K562 (cell line): ENCODE measurements around the gene CHAC1. TPM values are rescaled to one million over a fixed set of nuclear protein-coding genes. Genes with fewer than 3 reads are reported as not detected.

Experiments used
- C11orf30 ChIP-seq: fragments of 450-650 bp; IDR thresholded peaks from 2 replicates; pipeline ENCODE4 v1.6.1; 2016; ENCODE audit warnings: low read depth, mild to moderate bottlenecking
- CBFB ChIP-seq: sonication (generic); formaldehyde crosslinking; IDR thresholded peaks from 2 replicates; pipeline ENCODE4 v1.4.0; 2020; ENCODE audit warnings: mild to moderate bottlenecking, missing genetic modification reagents
- CCNT2 ChIP-seq: IDR thresholded peaks from 2 replicates; pipeline ENCODE4 v1.6.1; 2011; ENCODE audit warnings: borderline replicate concordance, low read depth, mild to moderate bottlenecking, moderate library complexity, mixed read lengths, low read length; ENCODE audit not compliant: insufficient read length; ENCODE audit errors: extremely low read depth
- CREB5 ChIP-seq: fragments of 250-450 bp; sonication (Bioruptor Pico); IDR thresholded peaks from 2 replicates; pipeline ENCODE4 v1.5.0; 2020; ENCODE audit warnings: mild to moderate bottlenecking
- CREM ChIP-seq: IDR thresholded peaks from 2 replicates; pipeline ENCODE4 v1.6.1; 2014; ENCODE audit warnings: antibody characterized with exemption, low read depth
- FOXJ3 ChIP-seq: sonication (generic); formaldehyde crosslinking; IDR thresholded peaks from 2 replicates; pipeline ENCODE4 v1.4.0; 2020; ENCODE audit warnings: mild to moderate bottlenecking, missing genetic modification reagents
- FOXP1 ChIP-seq: sonication (generic); formaldehyde crosslinking; IDR thresholded peaks from 2 replicates; pipeline ENCODE4 v1.8.0; 2022; ENCODE audit warnings: mild to moderate bottlenecking, missing genetic modification reagents
- HDGF ChIP-seq: fragments of 450-650 bp; IDR thresholded peaks from 2 replicates; pipeline ENCODE4 v1.6.1; 2016
- KDM2B ChIP-seq: fragments of 250-450 bp; sonication (Bioruptor Pico); IDR thresholded peaks from 2 replicates; pipeline ENCODE4 v1.8.0; 2021; ENCODE audit warnings: mild to moderate bottlenecking, moderate library complexity
- MAX ChIP-seq: sonication (generic); formaldehyde crosslinking; IDR thresholded peaks from 2 replicates; pipeline ENCODE4 v1.9.0; 2022; ENCODE audit warnings: mild to moderate bottlenecking, missing genetic modification reagents
- RAD21 ChIP-seq, 2 experiments: fragments of 250-450 bp in 1 of 2; fragments of 450-650 bp in 1 of 2; sonication (Bioruptor Pico) in 1 of 2; formaldehyde crosslinking in 1 of 2; IDR thresholded peaks in 1 of 2; conservative IDR thresholded peaks in 1 of 2; 2 replicates each; pipeline versions ENCODE4 v1.4.0 to v1.8.0; 2020 to 2022; ENCODE audit warnings: mild to moderate bottlenecking in 2 of 2, moderate library complexity in 1 of 2
- RBM22 ChIP-seq: fragments of 200-400 bp; formaldehyde crosslinking; IDR thresholded peaks from 2 replicates; pipeline ENCODE4 v1.6.1; 2018; ENCODE audit warnings: low read length, low read depth; ENCODE audit not compliant: poor library complexity, severe bottlenecking
- RHOXF2B ChIP-seq: fragments of 250-450 bp; sonication (Bioruptor Pico); conservative IDR thresholded peaks from 2 replicates; pipeline ENCODE4 v1.5.1; 2021
- SAFB2 ChIP-seq: fragments of 200-400 bp; formaldehyde crosslinking; IDR thresholded peaks from 2 replicates; pipeline ENCODE4 v1.6.1; 2018; ENCODE audit warnings: borderline replicate concordance, low read length, low read depth, moderate library complexity; ENCODE audit not compliant: severe bottlenecking
- SMARCB1 ChIP-seq: IDR thresholded peaks from 2 replicates; pipeline ENCODE4 v1.6.1; 2011; ENCODE audit warnings: improper control_type of control experiment, low read depth; ENCODE audit not compliant: insufficient read length
- SPI1 ChIP-seq: IDR thresholded peaks from 2 replicates; pipeline ENCODE4 v1.6.1; 2011; ENCODE audit warnings: low read depth, low read length, control low read depth, borderline replicate concordance
- TAF15 ChIP-seq: fragments of 200-400 bp; formaldehyde crosslinking; IDR thresholded peaks from 2 replicates; pipeline ENCODE4 v1.6.1; 2017; ENCODE audit warnings: mild to moderate bottlenecking, low read depth, low read length, moderate library complexity
- THAP12 ChIP-seq: fragments of 250-450 bp; sonication (Bioruptor Pico); IDR thresholded peaks from 2 replicates; pipeline ENCODE4 v1.9.0; 2021; ENCODE audit warnings: mild to moderate bottlenecking, inconsistent platforms
- THRA ChIP-seq: fragments of 450-650 bp; IDR thresholded peaks from 2 replicates; pipeline ENCODE4 v1.6.1; 2017; ENCODE audit warnings: mild to moderate bottlenecking, moderate library complexity
- ZBTB34 ChIP-seq: fragments of 250-450 bp; sonication (Bioruptor Pico); IDR thresholded peaks from 2 replicates; pipeline ENCODE4 v1.8.0; 2021; ENCODE audit warnings: mild to moderate bottlenecking, moderate library complexity
- ZBTB8A ChIP-seq: fragments of 450-650 bp; IDR thresholded peaks from 2 replicates; pipeline ENCODE4 v1.6.1; 2018; ENCODE audit warnings: mild to moderate bottlenecking, moderate library complexity; ENCODE audit not compliant: partially characterized antibody
- ZKSCAN3 ChIP-seq: fragments of 250-450 bp; sonication (Bioruptor Pico); IDR thresholded peaks from 2 replicates; pipeline ENCODE4 v1.4.0; 2020
- polyA plus RNA-seq, 8 experiments: library from polyadenylated mRNA; depleted of rRNA in 4 of 8; stranded (reverse) in 5 of 8; unstranded in 3 of 8; fragments of >200 nt; fragmentation: Nextera tagmentation in 2 of 8; fragmentation: Illumina TruSeq in 1 of 8; extraction: Ambion mirVana in 2 of 8; extraction: Trizol in 1 of 8; gene quantifications; 2 replicates each; pipeline versions ENCODE4 v1.2.1 to v1.2.3, GENCODE V29; 2011 to 2014; ENCODE audit warnings: inconsistent platforms in 1 of 8, missing spikeins in 1 of 8
- total RNA-seq, 7 experiments: library from RNA; depleted of rRNA in 6 of 7; stranded (reverse); fragments of >200 nt in 6 of 7; fragmentation: Illumina TruSeq in 2 of 7; extraction: Trizol in 2 of 7; gene quantifications; 2 replicates each; pipeline versions ENCODE4 v1.2.1 to v1.2.3, GENCODE V29; 2011 to 2021; ENCODE audit warnings: low replicate concordance in 1 of 7

CHAC1 gene
- total and polyA plus RNA-seq, 9 of the 15 experiments (the other 6 are each of a cell fraction or from before 2014, with no cell fraction given): 0.47 to 39.0 (median 7.5) TPM

GRCh38 chr15:40952901-40953712 is at the start of gene CHAC1 (continued):
- TF ChIP-seq CREM (peak; percentile 12; the same call in 1 of the 2 replicates), SPI1 (no peak), MAX (CRISPR knock-in tag) (peak; percentile 52; the same call in 1 of the 2 replicates), ZBTB8A (no peak), CREB5 (CRISPR knock-in tag) (no peak), C11orf30 (no peak), CCNT2 (peak; percentile 26), ZKSCAN3 (CRISPR knock-in tag) (no peak), RBM22 (peak; percentile 95), SAFB2 (no peak), ZBTB34 (no peak), CBFB (no peak), THAP12 (no peak), KDM2B (CRISPR knock-in tag) (no peak), RAD21 (CRISPR knock-in tag; conservative IDR thresholded peaks at IDR 0.05 in 1 of 2, IDR thresholded peaks at IDR 0.05 in 1 of 2) (no peak), TAF15 (no peak), RHOXF2B (CRISPR knock-in tag) (no peak), FOXJ3 (CRISPR knock-in tag) (no peak), SMARCB1 (no peak), THRA (no peak), FOXP1 (CRISPR knock-in tag) (peak; percentile 10; the same call in 1 of the 2 replicates), HDGF (no peak)
